ENCODE results near the gene HOXB4. TPM values are rescaled to one million over a fixed set of nuclear protein-coding genes. Genes with fewer than 3 reads are reported as not detected.

The HOXB4 gene
- total RNA-seq (1 to 10 TPM in 3 of 7 donors, under 1 TPM in 4; 0.18 to 3.4 (median 0.87) TPM), polyA plus RNA-seq (1 to 10 TPM in 1 of 2 donors, under 1 TPM in 1; 0.13 to 1.3 TPM)
- long read RNA-seq, donor 1, result 0 reads
- long read RNA-seq, donor 2, transcript HOXB4-201 (2 exons, 3,757 nt), result major isoform, 5 of 5 reads
- long read RNA-seq, donor 2, partial matches to known transcripts, result 0 of 5 reads
- long read RNA-seq, donor 2, other reads (novel, unspliced or antisense), result 0 of 5 reads
- long read RNA-seq, donor 3, partial matches to known transcripts, result 0 of 2 reads
- long read RNA-seq, donor 3, other reads (novel, unspliced or antisense), result 0 of 2 reads

GRCh38 chr17:48577946-48578615, at the start of gene HOXB4:
Gene HOXB4 (minus strand): TSS chr17:48578350. CDS start chr17:48578319, 31 bp downstream.
- Histone ChIP-seq H3K4me3 (peak within 1 kb of the TSS; percentile 35), H3K27me3 (peaks cover 8% of the 10 kb centered on the region), H3K4me1 (ENCODE audit: insufficient read depth) (no peaks in the 10 kb centered on the region), H3K9me3 (no peaks in the 10 kb centered on the region), H3K36me3 (no peaks in the 10 kb centered on the region), H3K27ac (no peak within 1 kb of the TSS)
- TF ChIP-seq POLR2A (IDR thresholded peaks at IDR 0.05), result no peak
- TF ChIP-seq EP300 (IDR thresholded peaks at IDR 0.05), result no peak
- no peak for TF ChIP-seq CTCF (IDR thresholded peaks at IDR 0.05)
- peak in 1 of 5 donors; percentile 32 for DNase-seq
- 2 to 3% (median 2%) methylated on average over 26 to 58 of the region's 58 CpGs for WGBS, 3 donors
- intact Hi-C loops (cut with DNase I), result no loop called here

- peaks cover 2% of the 10 kb centered on the region for H3K4me1 ChIP-seq (ENCODE audit: insufficient read depth)
- no peak for TF ChIP-seq POLR2A (IDR thresholded peaks at IDR 0.05)
- no peak for TF ChIP-seq EP300 (IDR thresholded peaks at IDR 0.05)
- no peak for TF ChIP-seq CTCF (IDR thresholded peaks at IDR 0.05)
- no peaks in the 10 kb centered on the region for H3K36me3 ChIP-seq
- no peak for DNase-seq
- H3K27me3 ChIP-seq, result peaks cover 2% of the 10 kb centered on the region
- intact Hi-C loops (cut with DNase I), result loop anchor here in 1 of 4 donors (10.0 kb wide), 1 partner anchor 292 kb away; no protein-coding TSS in a partner anchor
- no peak overlapping the region for H3K27ac ChIP-seq
- H3K9me3 ChIP-seq, result no peaks in the 10 kb centered on the region
- no peak overlapping the region for H3K4me3 ChIP-seq
- WGBS, 3 donors, result 4 to 12% (median 6%) methylated on average over 5 of the region's 5 CpGs
These were observed 49.0 kb upstream of the HOXB4 start for GRCh38 chr17:48627118-48627597.

DNA sequence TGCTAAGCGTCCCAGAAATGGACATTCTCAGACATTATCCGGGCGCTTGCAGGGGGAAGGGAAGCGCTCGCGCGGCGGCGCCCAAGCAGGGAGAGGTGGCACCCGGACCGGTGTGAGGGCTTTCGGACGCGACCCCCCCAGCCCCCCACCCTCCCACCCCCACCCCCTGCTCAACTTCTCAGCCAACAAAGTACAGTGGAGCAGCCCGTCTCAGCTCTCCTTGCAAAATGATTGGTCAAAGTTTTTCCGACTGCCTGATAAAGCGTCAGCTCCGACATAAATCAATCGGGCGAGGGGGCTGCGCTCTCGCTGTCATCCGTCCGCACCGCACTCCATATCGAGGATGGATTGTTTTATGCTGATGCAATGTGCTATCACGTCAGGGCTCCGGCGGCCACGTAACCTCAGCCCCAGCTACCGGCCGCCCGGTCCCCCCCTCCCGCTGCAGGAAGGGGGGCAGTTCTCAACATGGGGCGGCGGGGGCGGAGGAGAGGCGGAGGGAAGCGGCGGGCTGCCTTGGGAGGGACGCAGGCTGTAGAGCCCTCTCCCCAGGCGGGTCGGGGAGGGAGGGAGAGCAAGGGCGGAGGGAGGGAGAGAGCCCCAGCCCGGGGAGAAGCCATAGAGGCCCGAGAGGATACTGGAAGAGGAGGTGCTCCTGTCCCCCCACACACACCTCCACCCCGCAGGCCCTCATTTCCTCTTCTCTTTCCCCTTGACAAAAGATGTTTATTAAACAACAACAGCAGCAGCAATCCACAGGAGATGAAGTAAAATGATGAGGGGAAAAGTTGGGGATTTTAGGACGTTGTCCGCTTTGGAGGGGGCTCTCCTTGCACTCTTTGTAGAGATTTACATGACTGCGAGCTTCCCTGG, 48.3 kb upstream of the HOXB4 start, which contains the start of gene HOXB9:
HOXB9 (minus strand) TSS at position 114 of the 873 bp plus-strand sequence; CDS start at position 25, 89 bp downstream.
- DNase-seq, result no peak
- Histone ChIP-seq H3K9me3 (no peaks in the 10 kb centered on the region), H3K27me3 (peaks cover 5% of the 10 kb centered on the region), H3K4me3 (peak within 1 kb of the TSS; percentile 33), H3K27ac (no peak within 1 kb of the TSS), H3K36me3 (no peaks in the 10 kb centered on the region), H3K4me1 (ENCODE audit: insufficient read depth) (peaks cover 2% of the 10 kb centered on the region)
- intact Hi-C loops (cut with DNase I), result loop anchor here in 1 of 4 donors (10.0 kb wide), 1 partner anchor 292 kb away; no protein-coding TSS in a partner anchor
- no peak for TF ChIP-seq CTCF (IDR thresholded peaks at IDR 0.05)
- no peak for TF ChIP-seq POLR2A (IDR thresholded peaks at IDR 0.05)
- no peak for TF ChIP-seq EP300 (IDR thresholded peaks at IDR 0.05)
- WGBS, 3 donors, result 1 to 3% (median 2%) methylated on average over 41 to 50 of the region's 50 CpGs
